Ascending aorta (tissue), 2 donors: ENCODE data around the gene CDC37L1. TPM values are rescaled to one million over a fixed set of nuclear protein-coding genes. Genes with fewer than 3 reads are reported as not detected.
A peak's percentile ranks its signal among the peaks of the same experiment; 100 is the strongest.
"Not testable (repeated sequence)": the region's sequence is repeated elsewhere in the genome, so short reads cannot be mapped to it uniquely, and the experiment has no call there.

Source experiments
- DNase-seq, 2 donors: peaks; one replicate each; pipeline ENCODE4 v3.0.0-alpha.2; 2019; ENCODE audit warnings: low spot score in 2 of 2
- H3K27ac ChIP-seq, 2 donors: fragments of 200-600 bp; sonication (generic); one replicate each; pipeline ENCODE4 v1.5.1; 2016 to 2017; ENCODE audit warnings: mild to moderate bottlenecking in 1 of 2
- H3K27me3 ChIP-seq: fragments of 200-600 bp; sonication (generic); one replicate; pipeline ENCODE4 v1.5.1; 2017
- H3K36me3 ChIP-seq, 2 donors: fragments of 200-600 bp; sonication (generic); one replicate each; pipeline ENCODE4 v1.5.1; 2016
- H3K4me1 ChIP-seq, 2 donors: fragments of 200-600 bp; sonication (generic); one replicate each; pipeline ENCODE4 v1.5.1; 2016 to 2017; ENCODE audit warnings: mild to moderate bottlenecking in 1 of 2
- H3K4me3 ChIP-seq, 2 donors: fragments of 200-600 bp; sonication (generic); one replicate each; pipeline ENCODE4 v1.5.1; 2016 to 2017; ENCODE audit warnings: mild to moderate bottlenecking in 1 of 2
- H3K9me3 ChIP-seq, 2 donors: fragments of 200-600 bp; sonication (generic); one replicate each; pipeline ENCODE4 v1.5.1; 2016
- CTCF ChIP-seq, 3 experiments: fragments of 200-600 bp in 2 of 3; fragments of 450-650 bp in 1 of 3; sonication (generic) in 2 of 3; IDR thresholded peaks; one replicate each; pipeline ENCODE4 v1.5.1; 2016 to 2019; ENCODE audit warnings: antibody characterized with exemption in 3 of 3, mild to moderate bottlenecking in 1 of 3, moderate library complexity in 1 of 3
- intact Hi-C: fragments of 100-400 bp; cut with DNase I; formaldehyde crosslinking; loops from one replicate; pipeline ENCODE4 v1.15.1; 2023
- total RNA-seq: library from RNA; depleted of rRNA; stranded (reverse); fragments of >200 nt; gene quantifications from one replicate; pipeline ENCODE4 v1.1.0, GENCODE V29; 2016

CDC37L1 gene
- total RNA-seq, 1 donor from 2014 or later: 17.2 TPM

GRCh38 chr9:4750023-4750673 is 70.8 kb downstream of the CDC37L1 start:
- Histone ChIP-seq H3K4me1 (no peaks in the 10 kb centered on the region), H3K27me3 (no peaks in the 10 kb centered on the region), H3K9me3 (no peaks in the 10 kb centered on the region), H3K36me3 (no peaks in the 10 kb centered on the region), H3K4me3 (no peak overlapping the region), H3K27ac (no peak overlapping the region)
- intact Hi-C loops: loop anchor here (5.0 kb wide), 1 partner anchor 852 kb away; no protein-coding TSS in a partner anchor
- TF ChIP-seq CTCF (IDR thresholded peaks at IDR 0.05): peak; percentile 41 to 67 (median 67)
- DNase-seq: no peak

GRCh38 chr9:4754530-4754929 is 75.2 kb downstream of the CDC37L1 start:
- not testable (repeated sequence) for H3K4me3 ChIP-seq, H3K4me1 ChIP-seq, H3K27ac ChIP-seq, DNase-seq, H3K36me3 ChIP-seq, H3K9me3 ChIP-seq, H3K27me3 ChIP-seq
- intact Hi-C loops: loop anchor here (5.0 kb wide), 1 partner anchor 848 kb away; no protein-coding TSS in a partner anchor

GRCh38 chr9:4755026-4755609 is 75.7 kb downstream of the CDC37L1 start:
- no peaks in the 10 kb centered on the region for H3K36me3 ChIP-seq
- no peak overlapping the region for H3K27ac ChIP-seq
- intact Hi-C loops: loop anchor here (5.0 kb wide), 1 partner anchor 682 kb away; the partner anchor contains the start of gene PLGRKT
- no peaks in the 10 kb centered on the region for H3K27me3 ChIP-seq
- TF ChIP-seq CTCF (IDR thresholded peaks at IDR 0.05): no peak
- no peak overlapping the region for H3K4me3 ChIP-seq
- H3K9me3 ChIP-seq: no peaks in the 10 kb centered on the region
- no peak for DNase-seq
- H3K4me1 ChIP-seq: no peaks in the 10 kb centered on the region

- no peaks in the 10 kb centered on the region for H3K9me3 ChIP-seq
- no peak overlapping the region for H3K4me3 ChIP-seq
- no peaks in the 10 kb centered on the region for H3K27me3 ChIP-seq
- no peaks in the 10 kb centered on the region for H3K36me3 ChIP-seq
- H3K4me1 ChIP-seq: no peaks in the 10 kb centered on the region
- DNase-seq: no peak
- intact Hi-C loops: loop anchor here (5.0 kb wide), 1 partner anchor 681 kb away; the partner anchor contains the start of gene PLGRKT
- TF ChIP-seq CTCF (IDR thresholded peaks at IDR 0.05): no peak
- no peak overlapping the region for H3K27ac ChIP-seq
Measured at GRCh38 chr9:4756420-4756819, 77.1 kb downstream of the CDC37L1 start.

Other genes starting within 250 kb of the CDC37L1 start
- gene SLC1A1, start 189.1 kb upstream of the CDC37L1 start, total RNA-seq: 6.5 TPM
- gene PLPP6, start 17.3 kb upstream of the CDC37L1 start, total RNA-seq: 19.2 TPM
- not detected for gene SPATA6L, start 13.1 kb upstream of the CDC37L1 start, total RNA-seq
- 37.1 TPM for gene AK3, start 61.6 kb downstream of the CDC37L1 start, total RNA-seq
- 28.3 TPM for gene RCL1, start 113.4 kb downstream of the CDC37L1 start, total RNA-seq